Ovary (tissue), 3 donors: ENCODE measurements around the gene CSNK1A1.

ENCODE experiments used
- CTCF ChIP-seq, 3 donors: fragments of 450-650 bp in 2 of 3; fragments of 200-600 bp in 1 of 3; IDR thresholded peaks; one replicate each; pipeline versions ENCODE4 v1.5.1 to v1.8.0; 2016 to 2022; ENCODE audit warnings: antibody characterized with exemption in 3 of 3, mild to moderate bottlenecking in 1 of 3
- EP300 ChIP-seq: sonication (generic); formaldehyde crosslinking; IDR thresholded peaks from one replicate; pipeline ENCODE4 v1.6.1; 2017; ENCODE audit warnings: antibody characterized with exemption
- POLR2A ChIP-seq: fragments of 450-650 bp; IDR thresholded peaks from one replicate; pipeline ENCODE4 v1.6.1; 2017; ENCODE audit warnings: antibody characterized with exemption, mild to moderate bottlenecking, moderate library complexity
- donor health status: DM: no; HTN: no; CAD: no.

- no peak for TF ChIP-seq CTCF (IDR thresholded peaks at IDR 0.05)
- TF ChIP-seq EP300 = no peak
- TF ChIP-seq POLR2A = no peak
Measured at GRCh38 chr5:149497357-149497756, 53.9 kb downstream of the CSNK1A1 start.
